ENCODE data around the gene CERK. TPM values are rescaled to one million over a fixed set of nuclear protein-coding genes. Genes with fewer than 3 reads are reported as not detected.

Gene CERK
- total RNA-seq, 2 donors from 2014 or later, result 54.9 to 57.6 TPM

GRCh38 chr22:46684706-46685105 is 53.3 kb downstream of the CERK start:
- H3K27ac Mint-ChIP-seq, result peak overlapping the region; percentile 61
- Histone ChIP-seq H3K27me3 (ENCODE audit: control insufficient read depth, insufficient read depth, low read length, poor library complexity, severe bottlenecking) (no peaks in the 10 kb centered on the region), H3K36me3 (ENCODE audit: control insufficient read depth, insufficient read depth, low read length) (peaks cover 19% of the 10 kb centered on the region), H3K9ac (ENCODE audit: extremely low read depth, low read length, poor library complexity, severe bottlenecking) (no peak overlapping the region), H3K27ac (ENCODE audit: low read depth, low read length) (no peak overlapping the region), H3K4me3 (ENCODE audit: low read length) (no peak overlapping the region), H3K4me1 (ENCODE audit: control insufficient read depth, insufficient read depth, low read length) (no peaks in the 10 kb centered on the region), H3K9me3 (ENCODE audit: control insufficient read depth, low read length) (no peaks in the 10 kb centered on the region)
- TF ChIP-seq CTCF (conservative IDR thresholded peaks at IDR 0.05), result no peak
- no peaks in the 10 kb centered on the region for H3K27me3 Mint-ChIP-seq (ENCODE audit: insufficient read depth)
- DNase-seq, result no peak
- H3K4me1 Mint-ChIP-seq, result peaks cover 3% of the 10 kb centered on the region
- no peak overlapping the region for H3K4me3 Mint-ChIP-seq
- H3K36me3 Mint-ChIP-seq (ENCODE audit: low read depth), result peaks cover 30% of the 10 kb centered on the region
- H3K9me3 Mint-ChIP-seq, result no peaks in the 10 kb centered on the region
- 96 to 97% methylated on average over 4 to 10 of the region's 10 CpGs for WGBS, 2 experiments (ENCODE audit: insufficient coverage in 1 of 2, insufficient read length in 1 of 2)

- Mint-ChIP-seq H3K9me3 (no peaks in the 10 kb centered on the region), H3K4me1 (peaks cover 3% of the 10 kb centered on the region), H3K27ac (no peak overlapping the region), H3K36me3 (ENCODE audit: low read depth) (peaks cover 19% of the 10 kb centered on the region), H3K4me3 (no peak overlapping the region), H3K27me3 (ENCODE audit: insufficient read depth) (no peaks in the 10 kb centered on the region)
- Histone ChIP-seq H3K9me3 (ENCODE audit: control insufficient read depth, low read length) (no peaks in the 10 kb centered on the region), H3K4me1 (ENCODE audit: control insufficient read depth, insufficient read depth, low read length) (no peaks in the 10 kb centered on the region), H3K27ac (ENCODE audit: low read depth, low read length) (no peak overlapping the region), H3K27me3 (ENCODE audit: control insufficient read depth, insufficient read depth, low read length, poor library complexity, severe bottlenecking) (no peaks in the 10 kb centered on the region), H3K9ac (ENCODE audit: extremely low read depth, low read length, poor library complexity, severe bottlenecking) (no peak overlapping the region), H3K4me3 (ENCODE audit: low read length) (no peak overlapping the region), H3K36me3 (ENCODE audit: control insufficient read depth, insufficient read depth, low read length) (peaks cover 15% of the 10 kb centered on the region)
- no peak for DNase-seq
- TF ChIP-seq CTCF (conservative IDR thresholded peaks at IDR 0.05), result no peak
- WGBS, 2 experiments (ENCODE audit: insufficient coverage in 1 of 2, insufficient read length in 1 of 2), result 92 to 94% methylated on average over 16 to 19 of the region's 19 CpGs
Observed at GRCh38 chr22:46682011-46682731, 55.9 kb downstream of the CERK start.

- Histone ChIP-seq H3K27me3 (ENCODE audit: control insufficient read depth, insufficient read depth, low read length, poor library complexity, severe bottlenecking) (no peaks in the 10 kb centered on the region), H3K27ac (ENCODE audit: low read depth, low read length) (no peak overlapping the region), H3K36me3 (ENCODE audit: control insufficient read depth, insufficient read depth, low read length) (peaks cover 4% of the 10 kb centered on the region), H3K4me3 (ENCODE audit: low read length) (no peak overlapping the region), H3K4me1 (ENCODE audit: control insufficient read depth, insufficient read depth, low read length) (no peaks in the 10 kb centered on the region), H3K9me3 (ENCODE audit: control insufficient read depth, low read length) (no peaks in the 10 kb centered on the region), H3K9ac (ENCODE audit: extremely low read depth, low read length, poor library complexity, severe bottlenecking) (no peak overlapping the region)
- no peak for DNase-seq
- Mint-ChIP-seq H3K36me3 (ENCODE audit: low read depth) (peaks cover 9% of the 10 kb centered on the region), H3K4me3 (no peak overlapping the region), H3K27ac (no peak overlapping the region), H3K4me1 (peaks cover 3% of the 10 kb centered on the region), H3K9me3 (no peaks in the 10 kb centered on the region), H3K27me3 (ENCODE audit: insufficient read depth) (no peaks in the 10 kb centered on the region)
- WGBS, 2 experiments (ENCODE audit: insufficient coverage in 1 of 2, insufficient read length in 1 of 2), result 86 to 89% methylated on average over 5 to 7 of the region's 7 CpGs
- no peak for TF ChIP-seq CTCF (conservative IDR thresholded peaks at IDR 0.05)
Observed at GRCh38 chr22:46681010-46681409, 57.0 kb downstream of the CERK start.

Measured in endodermal cell (in vitro differentiated cells).